ENCODE data around the gene EFEMP2. TPM values are rescaled to one million over a fixed set of nuclear protein-coding genes. Genes with fewer than 3 reads are reported as not detected.

EFEMP2 gene
- total and polyA plus RNA-seq, 2 donors (not counting 3 experiments of a cell fraction or from before 2014, with no cell fraction given): 81.7 to 207 TPM

- no peaks in the 10 kb centered on the region for H4K20me1 ChIP-seq (replicated peaks; ENCODE audit: control insufficient read depth, extremely low read depth, insufficient read depth, low read length)
- intact Hi-C loops (cut with micrococcal nuclease): loop anchor here (5.0 kb wide), 1 partner anchor 47 kb away; no protein-coding TSS in a partner anchor
- no peaks in the 10 kb centered on the region for H3K9me1 ChIP-seq (replicated peaks; ENCODE audit: control insufficient read depth, extremely low read depth, insufficient read depth, low read length)
- DNase-seq (ENCODE audit: low read depth, low spot score) (no peak), FAIRE-seq (no peak)
- ChIA-PET POLR2A (interaction anchor here (1.1 to 1.9 kb wide), 3 partner anchors 15 to 26 kb away, joined by 3 to 17 read pairs (median 4); partner anchors contain the start of genes CFL1, FOSL1 and MUS81), CTCF (interaction anchor here (0.6 to 3.4 kb wide), 50 partner anchors 8 to 345 kb away, joined by 3 to 115 read pairs (median 5); partner anchors contain the start of genes AP5B1, BANF1, CFL1 and EFEMP2)
- no peak overlapping the region for H3K4me2 ChIP-seq (ENCODE audit: insufficient read depth, low read length)
- H3K27ac ChIP-seq (ENCODE audit: insufficient read depth, low read depth, low read length): no peak overlapping the region
- no peaks in the 10 kb centered on the region for H3K9me3 ChIP-seq (replicated peaks; ENCODE audit: control insufficient read depth, insufficient read depth, low read length)
- no peaks in the 10 kb centered on the region for H3K27me3 ChIP-seq (ENCODE audit: control insufficient read depth in 2 of 2, insufficient read depth in 2 of 2, low read length in 2 of 2)
- peaks cover 4 to 30% of the 10 kb centered on the region in 2 experiments for H3K36me3 ChIP-seq (ENCODE audit: control insufficient read depth in 2 of 2, extremely low read depth in 1 of 2, insufficient read depth in 2 of 2, low read length in 2 of 2)
- H3K4me3 ChIP-seq (replicated peaks in 1 of 3; ENCODE audit: insufficient read depth in 1 of 3, low read depth in 1 of 3, low read length in 3 of 3): no peak overlapping the region
- no peak overlapping the region for H2AFZ ChIP-seq (ENCODE audit: low read depth, low read length)
- H3K79me2 ChIP-seq (ENCODE audit: control insufficient read depth, insufficient read depth, low read length): peaks cover 11% of the 10 kb centered on the region
- H3K9ac ChIP-seq (replicated peaks; ENCODE audit: extremely low read depth, insufficient read depth, low read length): no peak overlapping the region
- peaks cover 28% of the 10 kb centered on the region for H3K4me1 ChIP-seq (ENCODE audit: control insufficient read depth, extremely low read depth, insufficient read depth, low read length)
- no TSS peak for BruUV-seq (replicated peaks)
- no peak for TF ChIP-seq GATA2 (IDR thresholded peaks at IDR 0.05; ENCODE audit: insufficient read depth, insufficient read length, low read depth, low read length)
- TF ChIP-seq MYC (IDR thresholded peaks at IDR 0.05; ENCODE audit: low read depth, low read length): no peak
- no peak for TF ChIP-seq POLR2A (IDR thresholded peaks at IDR 0.05; ENCODE audit: low read depth, low read length)
- TF ChIP-seq JUN (IDR thresholded peaks at IDR 0.05; ENCODE audit: borderline replicate concordance, insufficient read depth, insufficient read length, low read depth): no peak
- no peak for TF ChIP-seq MAX (IDR thresholded peaks at IDR 0.05; ENCODE audit: insufficient read depth, insufficient read length)
- no peak for TF ChIP-seq CTCF (IDR thresholded peaks at IDR 0.05; ENCODE audit: extremely low read depth in 1 of 2, insufficient read depth in 1 of 2, low read depth in 1 of 2, low read length in 2 of 2)
- dilution Hi-C loops (cut with MboI; ENCODE audit: extremely low pct_ligation_motif_present, low sequenced_read_pairs): no loop called here
Measured at GRCh38 chr11:65885231-65885630, 12.6 kb upstream of the EFEMP2 start.
